ENCODE results near the gene TOX2.
A peak's percentile ranks its signal among the peaks of the same experiment; 100 is the strongest.

Gene TOX2

GRCh38 chr20:44018259-44018941 lies 103.7 kb downstream of the TOX2 start:
- no peak for DNase-seq
- Histone ChIP-seq H4K5ac (ENCODE audit: low read length) (no peak overlapping the region), H3K4ac (ENCODE audit: low read depth, low read length) (no peak overlapping the region), H3K36me3 (ENCODE audit: control insufficient read depth, insufficient read depth, low read length) (no peaks in the 10 kb centered on the region), H2BK5ac (ENCODE audit: low read length) (no peak overlapping the region), H3K4me1 (ENCODE audit: control insufficient read depth, low read depth, low read length) (no peaks in the 10 kb centered on the region), H2BK120ac (ENCODE audit: low read depth, low read length) (no peak overlapping the region), H3K27ac (ENCODE audit: low read depth, low read length) (no peak overlapping the region), H3K4me2 (ENCODE audit: low read length) (no peak overlapping the region), H4K8ac (ENCODE audit: low read depth, low read length) (no peak overlapping the region), H3K18ac (ENCODE audit: low read length) (no peak overlapping the region), H2BK15ac (replicated peaks; ENCODE audit: low read depth) (no peak overlapping the region), H3K56ac (ENCODE audit: low read length) (no peak overlapping the region), H3K23ac (ENCODE audit: low read length) (no peak overlapping the region), H3K4me3 (ENCODE audit: low read length) (no peak overlapping the region), H3K79me1 (ENCODE audit: low read length) (no peaks in the 10 kb centered on the region), H3K27me3 (ENCODE audit: insufficient read depth, low read length, poor library complexity) (no peaks in the 10 kb centered on the region), H2AK5ac (ENCODE audit: low read length) (no peak overlapping the region), H3K79me2 (ENCODE audit: control insufficient read depth, insufficient read depth, low read length) (no peaks in the 10 kb centered on the region), H3K9ac (ENCODE audit: low read length) (no peak overlapping the region)
- no CpG with 5 or more reads among the region's 15 CpGs for WGBS (ENCODE audit: extremely low coverage, insufficient coverage, low lambda C conversion rate)

- Histone ChIP-seq H3K27ac (ENCODE audit: low read depth, low read length) (no peak overlapping the region), H3K4me1 (ENCODE audit: control insufficient read depth, low read depth, low read length) (no peaks in the 10 kb centered on the region), H3K4me3 (ENCODE audit: low read length) (no peak overlapping the region), H3K79me1 (ENCODE audit: low read length) (no peaks in the 10 kb centered on the region), H2BK5ac (ENCODE audit: low read length) (no peak overlapping the region), H2BK120ac (ENCODE audit: low read depth, low read length) (no peak overlapping the region), H3K4ac (ENCODE audit: low read depth, low read length) (no peak overlapping the region), H3K56ac (ENCODE audit: low read length) (no peak overlapping the region), H2AK5ac (ENCODE audit: low read length) (no peak overlapping the region), H3K4me2 (ENCODE audit: low read length) (no peak overlapping the region), H3K79me2 (ENCODE audit: control insufficient read depth, insufficient read depth, low read length) (no peaks in the 10 kb centered on the region), H4K8ac (ENCODE audit: low read depth, low read length) (no peak overlapping the region), H3K27me3 (ENCODE audit: insufficient read depth, low read length, poor library complexity) (no peaks in the 10 kb centered on the region), H3K23ac (ENCODE audit: low read length) (no peak overlapping the region), H2BK15ac (replicated peaks; ENCODE audit: low read depth) (no peak overlapping the region), H4K5ac (ENCODE audit: low read length) (no peak overlapping the region), H3K9ac (ENCODE audit: low read length) (no peak overlapping the region), H3K18ac (ENCODE audit: low read length) (no peak overlapping the region), H3K36me3 (ENCODE audit: control insufficient read depth, insufficient read depth, low read length) (no peaks in the 10 kb centered on the region)
- WGBS (ENCODE audit: extremely low coverage, insufficient coverage, low lambda C conversion rate) = no CpG with 5 or more reads among the region's 2 CpGs
- no peak for DNase-seq
Observed at GRCh38 chr20:44018942-44019637, 104.4 kb downstream of the TOX2 start.

- Histone ChIP-seq H3K27ac (ENCODE audit: low read depth, low read length) (no peak overlapping the region), H3K4me3 (ENCODE audit: low read length) (no peak overlapping the region), H3K18ac (ENCODE audit: low read length) (no peak overlapping the region), H3K4me2 (ENCODE audit: low read length) (no peak overlapping the region), H3K23ac (ENCODE audit: low read length) (peak overlapping the region; percentile 84), H3K27me3 (ENCODE audit: insufficient read depth, low read length, poor library complexity) (no peaks in the 10 kb centered on the region), H4K8ac (ENCODE audit: low read depth, low read length) (no peak overlapping the region), H2BK120ac (ENCODE audit: low read depth, low read length) (no peak overlapping the region), H3K4me1 (ENCODE audit: control insufficient read depth, low read depth, low read length) (no peaks in the 10 kb centered on the region), H4K5ac (ENCODE audit: low read length) (no peak overlapping the region), H3K36me3 (ENCODE audit: control insufficient read depth, insufficient read depth, low read length) (no peaks in the 10 kb centered on the region), H3K4ac (ENCODE audit: low read depth, low read length) (no peak overlapping the region), H3K79me2 (ENCODE audit: control insufficient read depth, insufficient read depth, low read length) (no peaks in the 10 kb centered on the region), H2BK15ac (replicated peaks; ENCODE audit: low read depth) (no peak overlapping the region), H2BK5ac (ENCODE audit: low read length) (no peak overlapping the region), H3K79me1 (ENCODE audit: low read length) (no peaks in the 10 kb centered on the region), H3K56ac (ENCODE audit: low read length) (no peak overlapping the region), H3K9ac (ENCODE audit: low read length) (no peak overlapping the region), H2AK5ac (ENCODE audit: low read length) (no peak overlapping the region)
- WGBS (ENCODE audit: extremely low coverage, insufficient coverage, low lambda C conversion rate) = no CpG with 5 or more reads among the region's 13 CpGs
- peak; percentile 44 for DNase-seq
Observed at GRCh38 chr20:44019638-44020335, 105.1 kb downstream of the TOX2 start.

GRCh38 chr20:44020406-44021148 lies 105.9 kb downstream of the TOX2 start:
- Histone ChIP-seq H3K4me2 (ENCODE audit: low read length) (no peak overlapping the region), H3K27me3 (ENCODE audit: insufficient read depth, low read length, poor library complexity) (no peaks in the 10 kb centered on the region), H3K56ac (ENCODE audit: low read length) (no peak overlapping the region), H3K18ac (ENCODE audit: low read length) (no peak overlapping the region), H3K4me3 (ENCODE audit: low read length) (no peak overlapping the region), H2BK5ac (ENCODE audit: low read length) (no peak overlapping the region), H3K27ac (ENCODE audit: low read depth, low read length) (no peak overlapping the region), H4K5ac (ENCODE audit: low read length) (no peak overlapping the region), H3K36me3 (ENCODE audit: control insufficient read depth, insufficient read depth, low read length) (no peaks in the 10 kb centered on the region), H2AK5ac (ENCODE audit: low read length) (no peak overlapping the region), H3K4ac (ENCODE audit: low read depth, low read length) (no peak overlapping the region), H2BK120ac (ENCODE audit: low read depth, low read length) (no peak overlapping the region), H4K8ac (ENCODE audit: low read depth, low read length) (no peak overlapping the region), H3K23ac (ENCODE audit: low read length) (no peak overlapping the region), H3K4me1 (ENCODE audit: control insufficient read depth, low read depth, low read length) (peaks cover under 1% of the 10 kb centered on the region), H2BK15ac (replicated peaks; ENCODE audit: low read depth) (no peak overlapping the region), H3K9ac (ENCODE audit: low read length) (no peak overlapping the region), H3K79me1 (ENCODE audit: low read length) (no peaks in the 10 kb centered on the region), H3K79me2 (ENCODE audit: control insufficient read depth, insufficient read depth, low read length) (no peaks in the 10 kb centered on the region)
- WGBS (ENCODE audit: extremely low coverage, insufficient coverage, low lambda C conversion rate) = no CpG with 5 or more reads among the region's 12 CpGs
- peak; percentile 56 for DNase-seq

GRCh38 chr20:44021186-44021585 lies 106.5 kb downstream of the TOX2 start:
- no peak overlapping the region for H3K23ac ChIP-seq (ENCODE audit: low read length)
- no peaks in the 10 kb centered on the region for H3K27me3 ChIP-seq (ENCODE audit: insufficient read depth, low read length, poor library complexity)
- H3K4ac ChIP-seq (ENCODE audit: low read depth, low read length) = no peak overlapping the region
- WGBS (ENCODE audit: extremely low coverage, insufficient coverage, low lambda C conversion rate) = no CpG with 5 or more reads among the region's 6 CpGs
- H3K79me2 ChIP-seq (ENCODE audit: control insufficient read depth, insufficient read depth, low read length) = no peaks in the 10 kb centered on the region
- no peak overlapping the region for H2BK15ac ChIP-seq (replicated peaks; ENCODE audit: low read depth)
- H3K36me3 ChIP-seq (ENCODE audit: control insufficient read depth, insufficient read depth, low read length) = no peaks in the 10 kb centered on the region
- no peak overlapping the region for H4K8ac ChIP-seq (ENCODE audit: low read depth, low read length)
- no peak for DNase-seq
- peaks cover 2% of the 10 kb centered on the region for H3K4me1 ChIP-seq (ENCODE audit: control insufficient read depth, low read depth, low read length)
- H3K18ac ChIP-seq (ENCODE audit: low read length) = no peak overlapping the region
- no peaks in the 10 kb centered on the region for H3K79me1 ChIP-seq (ENCODE audit: low read length)
- H4K5ac ChIP-seq (ENCODE audit: low read length) = no peak overlapping the region
- H3K56ac ChIP-seq (ENCODE audit: low read length) = no peak overlapping the region
- no peak overlapping the region for H3K4me3 ChIP-seq (ENCODE audit: low read length)
- no peak overlapping the region for H3K27ac ChIP-seq (ENCODE audit: low read depth, low read length)
- no peak overlapping the region for H2BK120ac ChIP-seq (ENCODE audit: low read depth, low read length)
- H2AK5ac ChIP-seq (ENCODE audit: low read length) = no peak overlapping the region
- no peak overlapping the region for H2BK5ac ChIP-seq (ENCODE audit: low read length)
- H3K9ac ChIP-seq (ENCODE audit: low read length) = no peak overlapping the region
- no peak overlapping the region for H3K4me2 ChIP-seq (ENCODE audit: low read length)
